Fibroblast of lung (primary cell): ENCODE results near the gene PDE9A.

ENCODE experiments used
- EZH2 ChIP-seq: IDR thresholded peaks from 2 replicates; pipeline ENCODE4 v1.5.1; 2012; ENCODE audit warnings: low read length, control low read depth, mild to moderate bottlenecking; ENCODE audit errors: missing control alignments
- TF ChIP-seq, protein P1 (sequence below), 2 donors: IDR thresholded peaks in 1 of 2; conservative IDR thresholded peaks in 1 of 2; 1 replicate in 1 of 2; 2 replicates in 1 of 2; pipeline ENCODE4 v1.5.1; 2011 to 2012; ENCODE audit warnings: low read length in 2 of 2, control low read depth in 1 of 2, inconsistent platforms in 1 of 2, low read depth in 1 of 2, mild to moderate bottlenecking in 1 of 2

DNA sequence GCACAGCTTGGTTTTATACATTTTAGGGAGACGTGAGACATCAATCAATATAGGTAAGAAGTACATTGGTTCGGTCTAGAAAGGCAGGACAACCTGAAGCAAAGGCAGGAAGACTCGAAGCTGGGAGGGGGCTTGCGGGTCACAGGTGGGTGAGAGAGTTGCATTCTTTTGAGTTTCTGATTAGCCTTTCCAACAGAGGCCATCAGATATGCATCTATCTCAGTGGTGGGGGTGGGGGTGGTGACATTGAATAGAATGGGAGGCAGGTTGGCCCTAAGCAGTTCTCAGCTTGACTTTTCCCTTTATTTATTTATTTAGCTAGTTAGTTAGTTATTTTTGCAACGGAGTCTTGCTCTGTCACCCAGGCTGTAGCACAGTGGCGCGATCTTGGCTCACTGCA, 140.4 kb downstream of the PDE9A start:
- TF ChIP-seq, protein P1, sequence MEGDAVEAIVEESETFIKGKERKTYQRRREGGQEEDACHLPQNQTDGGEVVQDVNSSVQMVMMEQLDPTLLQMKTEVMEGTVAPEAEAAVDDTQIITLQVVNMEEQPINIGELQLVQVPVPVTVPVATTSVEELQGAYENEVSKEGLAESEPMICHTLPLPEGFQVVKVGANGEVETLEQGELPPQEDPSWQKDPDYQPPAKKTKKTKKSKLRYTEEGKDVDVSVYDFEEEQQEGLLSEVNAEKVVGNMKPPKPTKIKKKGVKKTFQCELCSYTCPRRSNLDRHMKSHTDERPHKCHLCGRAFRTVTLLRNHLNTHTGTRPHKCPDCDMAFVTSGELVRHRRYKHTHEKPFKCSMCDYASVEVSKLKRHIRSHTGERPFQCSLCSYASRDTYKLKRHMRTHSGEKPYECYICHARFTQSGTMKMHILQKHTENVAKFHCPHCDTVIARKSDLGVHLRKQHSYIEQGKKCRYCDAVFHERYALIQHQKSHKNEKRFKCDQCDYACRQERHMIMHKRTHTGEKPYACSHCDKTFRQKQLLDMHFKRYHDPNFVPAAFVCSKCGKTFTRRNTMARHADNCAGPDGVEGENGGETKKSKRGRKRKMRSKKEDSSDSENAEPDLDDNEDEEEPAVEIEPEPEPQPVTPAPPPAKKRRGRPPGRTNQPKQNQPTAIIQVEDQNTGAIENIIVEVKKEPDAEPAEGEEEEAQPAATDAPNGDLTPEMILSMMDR (conservative IDR thresholded peaks at IDR 0.05 in 1 of 2, IDR thresholded peaks at IDR 0.05 in 1 of 2; ENCODE audit: low read depth in 1 of 2, low read length in 2 of 2) = no peak
- no peak for TF ChIP-seq EZH2
